Transverse colon (tissue), 4 donors: ENCODE results near the gene RABEP2.

Source experiments
- POLR2AphosphoS5 ChIP-seq, 3 donors: sonication (generic); formaldehyde crosslinking; IDR thresholded peaks; one replicate each; pipeline ENCODE4 v1.6.1; 2016; ENCODE audit warnings: antibody characterized with exemption in 3 of 3
- TF ChIP-seq, protein P1 (sequence below), 5 experiments: fragments of 200-600 bp in 3 of 5; fragments of 450-650 bp in 2 of 5; sonication (generic) in 3 of 5; IDR thresholded peaks; 1 replicate in 2 of 5; 2 replicates in 3 of 5; pipeline ENCODE4 v1.5.1; 2016 to 2017; ENCODE audit warnings: antibody characterized with exemption in 5 of 5, inconsistent platforms in 3 of 5, mild to moderate bottlenecking in 2 of 5, moderate library complexity in 1 of 5

- TF ChIP-seq, protein P1, sequence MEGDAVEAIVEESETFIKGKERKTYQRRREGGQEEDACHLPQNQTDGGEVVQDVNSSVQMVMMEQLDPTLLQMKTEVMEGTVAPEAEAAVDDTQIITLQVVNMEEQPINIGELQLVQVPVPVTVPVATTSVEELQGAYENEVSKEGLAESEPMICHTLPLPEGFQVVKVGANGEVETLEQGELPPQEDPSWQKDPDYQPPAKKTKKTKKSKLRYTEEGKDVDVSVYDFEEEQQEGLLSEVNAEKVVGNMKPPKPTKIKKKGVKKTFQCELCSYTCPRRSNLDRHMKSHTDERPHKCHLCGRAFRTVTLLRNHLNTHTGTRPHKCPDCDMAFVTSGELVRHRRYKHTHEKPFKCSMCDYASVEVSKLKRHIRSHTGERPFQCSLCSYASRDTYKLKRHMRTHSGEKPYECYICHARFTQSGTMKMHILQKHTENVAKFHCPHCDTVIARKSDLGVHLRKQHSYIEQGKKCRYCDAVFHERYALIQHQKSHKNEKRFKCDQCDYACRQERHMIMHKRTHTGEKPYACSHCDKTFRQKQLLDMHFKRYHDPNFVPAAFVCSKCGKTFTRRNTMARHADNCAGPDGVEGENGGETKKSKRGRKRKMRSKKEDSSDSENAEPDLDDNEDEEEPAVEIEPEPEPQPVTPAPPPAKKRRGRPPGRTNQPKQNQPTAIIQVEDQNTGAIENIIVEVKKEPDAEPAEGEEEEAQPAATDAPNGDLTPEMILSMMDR (IDR thresholded peaks at IDR 0.05), result no peak
- peak in 1 of 3 donors; percentile 15 for TF ChIP-seq POLR2AphosphoS5 (IDR thresholded peaks at IDR 0.05)
These were observed 14.7 kb downstream of the RABEP2 start for GRCh38 chr16:28910086-28911031.
